ENCODE measurements around the gene GPR55.

Gene GPR55

DNA sequence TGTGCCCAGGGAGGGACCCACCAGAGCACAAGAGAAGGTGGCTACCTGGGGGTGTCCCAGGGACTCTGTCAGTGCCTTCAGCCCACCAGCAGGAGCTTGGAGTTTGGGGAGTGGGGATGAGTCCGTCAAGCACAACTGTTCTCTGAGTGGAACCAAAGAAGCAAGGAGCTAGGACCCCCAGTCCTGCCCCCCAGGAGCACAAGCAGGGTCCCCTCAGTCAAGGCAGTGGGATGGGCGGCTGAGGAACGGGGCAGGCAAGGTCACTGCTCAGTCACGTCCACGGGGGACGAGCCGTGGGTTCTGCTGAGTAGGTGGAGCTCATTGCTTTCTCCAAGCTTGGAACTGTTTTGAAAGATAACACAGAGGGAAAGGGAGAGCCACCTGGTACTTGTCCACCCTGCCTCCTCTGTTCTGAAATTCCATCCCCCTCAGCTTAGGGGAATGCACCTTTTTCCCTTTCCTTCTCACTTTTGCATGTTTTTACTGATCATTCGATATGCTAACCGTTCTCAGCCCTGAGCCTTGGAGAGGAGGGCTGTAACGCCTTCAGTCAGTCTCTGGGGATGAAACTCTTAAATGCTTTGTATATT lies 46.3 kb downstream of the GPR55 start:
- H3K27me3 ChIP-seq (ENCODE audit: insufficient read depth, low read length): no peaks in the 10 kb centered on the region
- no peaks in the 10 kb centered on the region for H3K9me3 ChIP-seq (ENCODE audit: low read length)
- H3K4me3 ChIP-seq (ENCODE audit: low read length): no peak overlapping the region
- H3K36me3 ChIP-seq (ENCODE audit: insufficient read depth, low read length): peaks cover 30% of the 10 kb centered on the region
- H2AFZ ChIP-seq (ENCODE audit: low read depth, low read length): no peak overlapping the region
- no peaks in the 10 kb centered on the region for H3K4me1 ChIP-seq (ENCODE audit: insufficient read depth, low read length)

DNA sequence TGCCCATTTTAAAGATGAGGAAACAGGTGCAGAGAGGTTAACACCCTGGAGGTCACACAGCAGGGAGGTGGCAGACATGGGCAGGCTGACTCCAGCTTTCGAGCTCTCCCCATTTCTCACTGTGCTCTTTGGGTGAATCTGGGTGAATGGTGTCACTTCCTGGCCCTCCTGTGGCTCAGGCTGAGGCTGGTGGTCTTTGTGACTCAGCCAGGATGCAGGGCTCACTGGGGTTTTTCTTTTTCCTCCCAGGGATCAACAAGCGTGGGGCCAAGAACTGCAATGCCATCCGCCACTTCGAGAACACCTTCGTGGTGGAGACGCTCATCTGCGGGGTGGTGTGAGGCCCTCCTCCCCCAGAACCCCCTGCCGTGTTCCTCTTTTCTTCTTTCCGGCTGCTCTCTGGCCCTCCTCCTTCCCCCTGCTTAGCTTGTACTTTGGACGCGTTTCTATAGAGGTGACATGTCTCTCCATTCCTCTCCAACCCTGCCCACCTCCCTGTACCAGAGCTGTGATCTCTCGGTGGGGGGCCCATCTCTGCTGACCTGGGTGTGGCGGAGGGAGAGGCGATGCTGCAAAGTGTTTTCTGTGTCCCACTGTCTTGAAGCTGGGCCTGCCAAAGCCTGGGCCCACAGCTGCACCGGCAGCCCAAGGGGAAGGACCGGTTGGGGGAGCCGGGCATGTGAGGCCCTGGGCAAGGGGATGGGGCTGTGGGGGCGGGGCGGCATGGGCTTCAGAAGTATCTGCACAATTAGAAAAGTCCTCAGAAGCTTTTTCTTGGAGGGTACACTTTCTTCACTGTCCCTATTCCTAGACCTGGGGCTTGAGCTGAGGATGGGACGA lies 47.1 kb downstream of the GPR55 start:
- Histone ChIP-seq H3K9me3 (ENCODE audit: low read length) (no peaks in the 10 kb centered on the region), H3K4me1 (ENCODE audit: insufficient read depth, low read length) (no peaks in the 10 kb centered on the region), H3K36me3 (ENCODE audit: insufficient read depth, low read length) (peaks cover 30% of the 10 kb centered on the region), H2AFZ (ENCODE audit: low read depth, low read length) (no peak overlapping the region), H3K27me3 (ENCODE audit: insufficient read depth, low read length) (no peaks in the 10 kb centered on the region), H3K4me3 (ENCODE audit: low read length) (no peak overlapping the region)

DNA sequence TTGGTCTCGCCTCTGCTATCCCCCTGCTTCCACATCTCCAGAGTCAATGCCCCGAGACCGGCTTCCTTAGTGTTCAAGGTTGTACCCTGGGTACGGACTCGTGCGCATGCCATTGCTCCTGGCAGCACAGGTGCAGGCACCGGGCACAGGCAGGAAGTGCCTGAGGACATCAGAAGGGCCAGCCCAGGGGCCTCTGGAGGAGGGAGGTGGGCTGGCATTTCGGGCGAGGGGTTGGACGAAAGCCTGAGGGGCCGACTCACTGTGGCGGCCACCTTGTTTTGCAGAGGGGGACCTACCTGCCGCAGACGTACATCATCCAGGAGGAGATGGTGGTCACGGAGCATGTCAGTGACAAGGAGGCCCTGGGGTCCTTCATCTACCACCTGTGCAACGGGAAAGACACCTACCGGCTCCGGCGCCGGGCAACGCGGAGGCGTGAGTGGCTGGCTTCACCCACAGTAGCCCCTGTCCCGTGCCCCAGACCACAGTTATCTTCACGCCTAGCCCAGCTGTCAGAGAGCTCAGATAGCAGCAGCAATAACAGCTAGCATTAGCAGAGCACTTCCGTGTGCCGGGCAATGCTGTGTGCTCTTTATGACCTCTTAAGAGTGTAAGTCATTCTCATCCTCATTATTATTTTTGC lies 47.8 kb downstream of the GPR55 start:
- Histone ChIP-seq H2AFZ (ENCODE audit: low read depth, low read length) (no peak overlapping the region), H3K27me3 (ENCODE audit: insufficient read depth, low read length) (no peaks in the 10 kb centered on the region), H3K36me3 (ENCODE audit: insufficient read depth, low read length) (peaks cover 30% of the 10 kb centered on the region), H3K9me3 (ENCODE audit: low read length) (no peaks in the 10 kb centered on the region), H3K4me1 (ENCODE audit: insufficient read depth, low read length) (no peaks in the 10 kb centered on the region), H3K4me3 (ENCODE audit: low read length) (no peak overlapping the region)

DNA sequence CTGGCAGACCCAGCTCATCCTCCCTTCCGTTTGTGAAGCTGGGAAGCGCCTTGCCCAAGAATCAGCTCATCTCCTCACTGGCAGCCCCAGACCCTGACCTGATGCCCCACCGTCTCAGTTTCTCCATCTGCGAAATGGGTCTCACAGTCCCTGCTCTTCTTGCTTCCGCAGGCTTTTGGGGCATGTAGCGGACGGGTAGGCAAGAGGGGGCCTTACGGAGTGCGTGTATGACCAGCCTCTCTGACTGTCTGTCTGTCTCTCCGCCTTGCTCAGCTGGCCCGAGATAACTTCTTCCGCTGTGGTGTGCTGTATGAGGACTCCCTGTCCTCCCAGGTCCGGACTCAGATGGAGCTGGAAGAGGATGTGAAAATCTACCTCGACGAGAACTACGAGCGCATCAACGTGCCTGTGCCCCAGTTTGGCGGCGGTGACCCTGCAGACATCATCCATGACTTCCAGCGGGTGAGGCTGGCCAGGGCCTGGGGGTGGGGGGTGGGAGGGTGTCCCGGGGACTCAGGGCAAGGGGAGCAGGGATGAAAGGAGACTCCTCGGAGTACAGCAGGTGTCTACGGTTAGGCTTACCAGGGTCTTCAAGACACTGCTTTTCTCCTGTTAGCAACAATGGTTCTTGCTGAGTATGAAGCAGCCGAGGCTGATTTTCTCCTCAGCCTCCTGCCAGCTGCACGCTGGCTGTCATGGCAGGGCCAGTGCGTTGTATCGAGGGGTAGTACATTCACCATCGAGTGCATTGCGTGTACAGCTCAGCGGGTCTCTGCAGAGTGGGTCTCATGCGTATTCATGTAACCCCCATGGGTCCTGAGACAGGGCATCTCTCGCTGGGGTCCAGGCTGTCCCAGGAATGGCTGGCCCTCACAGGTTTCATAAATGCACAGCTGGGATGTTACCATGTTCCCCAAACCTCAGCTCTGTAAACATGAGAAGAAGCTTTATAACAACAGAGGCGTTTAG lies 49.4 kb downstream of the GPR55 start:
- Histone ChIP-seq H2AFZ (ENCODE audit: low read depth, low read length) (no peak overlapping the region), H3K4me3 (ENCODE audit: low read length) (no peak overlapping the region), H3K9me3 (ENCODE audit: low read length) (no peaks in the 10 kb centered on the region), H3K36me3 (ENCODE audit: insufficient read depth, low read length) (peaks cover 30% of the 10 kb centered on the region), H3K27me3 (ENCODE audit: insufficient read depth, low read length) (no peaks in the 10 kb centered on the region), H3K4me1 (ENCODE audit: insufficient read depth, low read length) (peaks cover 10% of the 10 kb centered on the region)

DNA sequence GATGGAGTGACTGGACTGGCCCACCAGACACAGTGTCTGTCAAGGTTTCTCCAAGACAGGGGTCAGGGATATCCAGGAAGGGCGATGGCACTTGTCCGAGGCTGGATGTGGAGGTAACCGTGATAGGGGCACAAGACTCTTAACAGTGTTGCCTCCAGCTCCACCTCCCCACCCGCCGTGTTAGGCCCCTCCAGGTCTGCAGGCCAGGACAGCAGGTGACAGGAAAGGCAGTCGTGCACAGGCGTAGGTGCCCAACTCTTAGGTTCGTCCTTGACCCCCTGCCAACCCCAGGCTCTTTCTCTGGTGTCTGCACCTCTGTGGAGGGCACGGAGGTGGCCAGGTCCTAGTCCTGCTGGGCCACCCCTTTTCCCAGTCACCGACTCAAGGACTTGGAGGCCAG lies 50.2 kb downstream of the GPR55 start:
- no peaks in the 10 kb centered on the region for H3K27me3 ChIP-seq (ENCODE audit: insufficient read depth, low read length)
- H3K36me3 ChIP-seq (ENCODE audit: insufficient read depth, low read length): peaks cover 30% of the 10 kb centered on the region
- H3K9me3 ChIP-seq (ENCODE audit: low read length): no peaks in the 10 kb centered on the region
- no peak overlapping the region for H3K4me3 ChIP-seq (ENCODE audit: low read length)
- H2AFZ ChIP-seq (ENCODE audit: low read depth, low read length): no peak overlapping the region
- peaks cover 17% of the 10 kb centered on the region for H3K4me1 ChIP-seq (ENCODE audit: insufficient read depth, low read length)

DNA sequence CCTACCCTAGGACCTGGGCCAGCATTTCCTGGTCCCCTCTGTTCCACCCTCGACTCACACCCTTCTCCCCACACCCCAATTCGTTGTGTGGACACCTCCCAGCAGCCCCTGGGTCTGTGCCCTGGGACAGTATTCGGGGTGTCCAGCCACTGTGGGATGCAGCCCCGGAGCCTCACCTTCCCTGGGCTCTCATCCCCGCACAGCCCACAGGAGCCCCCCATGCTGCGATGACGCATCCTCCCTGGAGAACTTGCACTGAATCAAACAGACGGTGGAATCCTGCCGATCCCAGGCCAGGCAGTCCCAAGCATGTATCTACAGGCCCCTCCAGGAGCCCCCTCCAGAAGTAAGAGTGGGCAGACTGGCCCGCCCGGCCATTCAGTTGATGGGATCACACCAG lies 50.6 kb downstream of the GPR55 start:
- Histone ChIP-seq H3K27me3 (ENCODE audit: insufficient read depth, low read length) (no peaks in the 10 kb centered on the region), H3K4me3 (ENCODE audit: low read length) (no peak overlapping the region), H3K4me1 (ENCODE audit: insufficient read depth, low read length) (peaks cover 22% of the 10 kb centered on the region), H3K36me3 (ENCODE audit: insufficient read depth, low read length) (peaks cover 29% of the 10 kb centered on the region), H2AFZ (ENCODE audit: low read depth, low read length) (no peak overlapping the region), H3K9me3 (ENCODE audit: low read length) (no peaks in the 10 kb centered on the region)

DNA sequence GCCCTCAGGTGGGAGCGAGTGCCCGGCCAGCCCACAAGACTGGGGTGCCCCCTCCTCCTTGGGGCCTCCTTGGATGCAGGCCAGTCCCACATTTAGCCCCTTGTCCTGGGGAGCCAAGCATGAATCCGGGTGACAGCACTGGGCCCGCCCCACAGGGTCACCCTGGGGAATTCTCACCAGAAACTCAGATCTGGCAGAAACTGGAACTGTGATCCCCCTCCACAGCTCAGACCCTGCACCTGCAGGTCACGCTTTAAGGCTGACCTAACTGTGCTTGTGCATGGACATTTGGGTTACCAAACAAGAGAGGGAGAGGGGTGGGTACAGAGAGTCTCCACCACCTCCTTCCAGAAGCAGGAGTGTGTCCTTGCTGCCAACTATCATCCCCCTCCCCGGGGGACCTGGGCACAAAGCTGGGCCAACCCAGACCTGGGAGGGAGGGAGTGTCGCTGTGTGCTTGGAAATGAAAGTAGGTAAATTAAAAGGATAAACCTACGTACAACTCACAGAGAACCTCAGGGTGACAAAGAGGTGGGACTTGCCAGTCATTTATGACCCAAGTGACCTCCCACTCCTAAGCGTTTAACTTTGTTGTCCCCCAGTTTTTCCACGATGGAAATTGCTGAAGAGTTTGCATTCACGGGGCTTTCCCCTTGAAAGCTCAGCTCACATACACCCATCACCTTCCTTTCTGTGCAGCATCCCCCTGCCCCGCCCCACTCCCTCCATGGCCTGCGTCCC lies 51.2 kb downstream of the GPR55 start:
- no peak overlapping the region for H2AFZ ChIP-seq (ENCODE audit: low read depth, low read length)
- H3K4me1 ChIP-seq (ENCODE audit: insufficient read depth, low read length): peaks cover 28% of the 10 kb centered on the region
- H3K36me3 ChIP-seq (ENCODE audit: insufficient read depth, low read length): peaks cover 24% of the 10 kb centered on the region
- no peaks in the 10 kb centered on the region for H3K9me3 ChIP-seq (ENCODE audit: low read length)
- no peaks in the 10 kb centered on the region for H3K27me3 ChIP-seq (ENCODE audit: insufficient read depth, low read length)
- H3K4me3 ChIP-seq (ENCODE audit: low read length): no peak overlapping the region

DNA sequence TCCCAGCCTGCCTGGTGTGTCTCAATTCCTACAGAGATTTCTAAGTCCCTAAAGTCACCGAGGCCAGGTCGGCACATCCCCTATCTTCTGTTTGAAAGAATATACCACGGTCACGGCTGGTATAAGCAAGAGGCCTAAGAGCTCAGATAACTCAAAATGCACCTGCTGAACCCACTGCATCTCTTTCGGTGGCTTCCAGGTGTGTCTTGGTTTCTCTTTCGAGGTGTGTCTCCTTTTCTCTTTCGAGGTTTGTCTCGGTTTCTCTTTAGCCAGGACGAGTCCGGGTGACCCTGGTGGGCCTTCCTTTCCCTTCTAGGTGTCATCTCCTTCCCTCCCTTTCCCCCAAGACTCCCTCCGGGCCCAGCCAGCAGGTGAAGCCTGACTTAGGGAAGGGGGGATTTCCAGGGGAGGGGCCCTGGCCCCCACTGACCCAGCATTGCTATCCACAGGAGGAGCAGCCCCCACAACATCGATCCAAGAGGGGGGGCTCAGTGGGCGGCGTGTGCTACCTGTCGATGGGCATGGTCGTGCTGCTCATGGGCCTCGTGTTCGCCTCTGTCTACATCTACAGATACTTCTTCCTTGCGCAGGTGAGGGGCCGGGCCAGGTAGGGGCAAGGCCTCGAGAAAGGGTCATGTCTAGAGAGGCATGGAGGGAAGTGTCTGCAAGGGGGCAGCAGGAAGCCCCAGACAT lies 51.9 kb downstream of the GPR55 start:
- Histone ChIP-seq H3K27me3 (ENCODE audit: insufficient read depth, low read length) (no peaks in the 10 kb centered on the region), H2AFZ (ENCODE audit: low read depth, low read length) (no peak overlapping the region), H3K4me1 (ENCODE audit: insufficient read depth, low read length) (peaks cover 35% of the 10 kb centered on the region), H3K9me3 (ENCODE audit: low read length) (no peaks in the 10 kb centered on the region), H3K4me3 (ENCODE audit: low read length) (no peak overlapping the region), H3K36me3 (ENCODE audit: insufficient read depth, low read length) (peaks cover 18% of the 10 kb centered on the region)

DNA sequence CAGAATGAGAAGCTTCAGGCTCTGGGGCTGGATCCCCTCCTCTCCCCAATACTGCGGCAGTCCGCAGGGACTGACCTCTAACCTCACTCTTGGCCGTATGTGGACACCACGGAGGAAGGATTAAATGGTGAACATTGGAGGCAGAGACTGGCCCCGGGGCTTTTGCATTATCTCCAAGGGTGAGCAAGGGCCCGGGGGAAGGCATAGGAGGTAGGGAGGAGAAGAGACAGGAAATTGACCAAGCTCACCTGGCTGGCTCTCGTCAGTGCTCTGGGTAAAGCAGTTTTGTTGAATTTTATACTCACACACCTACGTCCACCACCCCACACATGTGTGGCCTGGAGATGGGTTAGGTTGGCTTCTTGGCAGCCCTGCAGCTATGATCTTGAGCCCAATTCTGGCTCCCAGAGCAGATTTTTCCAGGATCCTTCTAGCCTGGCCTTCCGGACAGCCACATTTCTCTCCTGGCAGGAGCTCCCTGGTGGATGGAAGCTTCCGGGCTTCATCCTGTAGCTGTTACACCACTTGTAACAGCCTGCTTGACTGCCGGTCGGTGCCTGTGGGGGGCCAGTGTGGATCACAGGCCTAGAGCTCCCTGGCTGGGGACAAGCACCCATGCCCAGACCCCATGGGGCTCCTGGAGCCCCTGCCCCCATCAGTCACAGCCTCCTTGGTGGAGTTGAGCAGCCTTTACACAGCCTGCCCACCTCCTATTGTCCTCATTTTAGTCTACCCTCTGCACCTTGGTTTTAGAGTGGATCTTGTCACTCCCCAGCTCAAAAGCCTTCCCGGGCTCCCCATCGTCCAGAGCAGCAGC lies 52.7 kb downstream of the GPR55 start:
- Histone ChIP-seq H3K27me3 (ENCODE audit: insufficient read depth, low read length) (no peaks in the 10 kb centered on the region), H3K4me3 (ENCODE audit: low read length) (no peak overlapping the region), H3K36me3 (ENCODE audit: insufficient read depth, low read length) (peaks cover 11% of the 10 kb centered on the region)

DNA sequence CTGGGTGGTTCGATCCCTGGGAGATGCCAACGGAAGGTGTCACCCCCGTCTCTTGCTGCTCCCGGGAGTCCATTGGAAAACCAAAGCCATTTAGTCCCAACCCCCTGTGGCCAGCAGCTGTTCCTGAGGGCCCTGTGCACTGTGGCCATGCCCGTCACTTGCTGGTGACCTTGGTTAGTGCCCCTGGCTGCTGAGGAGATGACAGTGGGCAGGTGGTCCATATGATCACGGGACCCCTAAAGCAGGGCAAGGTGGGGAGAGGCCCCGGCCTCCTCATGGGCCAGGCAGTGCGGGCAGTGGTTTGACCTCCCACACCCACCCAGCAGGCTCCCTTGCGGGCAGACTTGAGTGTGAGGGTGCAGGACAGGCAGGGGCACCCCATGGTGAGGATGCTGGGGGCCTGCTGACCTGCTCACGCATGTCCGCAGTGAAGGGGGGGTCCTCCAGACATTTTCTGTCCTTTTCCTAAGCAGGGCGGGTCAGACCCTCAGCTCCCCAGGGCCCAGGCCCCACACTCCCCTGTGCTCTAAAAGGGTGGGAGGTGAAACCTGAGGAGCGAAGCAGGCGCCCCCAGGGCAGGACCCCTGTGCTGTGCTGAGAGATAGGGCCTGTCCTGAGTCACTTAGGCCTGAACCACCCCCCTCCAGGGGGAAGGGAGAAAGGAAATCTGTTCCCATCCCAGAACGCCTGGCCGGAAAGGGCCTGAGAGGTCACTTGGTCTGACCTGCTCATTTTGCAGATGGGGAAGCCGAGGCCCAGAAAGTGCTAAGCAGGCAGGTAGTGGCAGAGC lies 53.5 kb downstream of the GPR55 start:
- Histone ChIP-seq H3K4me3 (ENCODE audit: low read length) (no peak overlapping the region), H3K27me3 (ENCODE audit: insufficient read depth, low read length) (no peaks in the 10 kb centered on the region), H3K4me1 (ENCODE audit: insufficient read depth, low read length) (peaks cover 44% of the 10 kb centered on the region), H3K9me3 (ENCODE audit: low read length) (no peaks in the 10 kb centered on the region), H2AFZ (ENCODE audit: low read depth, low read length) (no peak overlapping the region), H3K36me3 (ENCODE audit: insufficient read depth, low read length) (peaks cover 3% of the 10 kb centered on the region)

More for the DNA sequence above, 52.7 kb downstream of the GPR55 start:
- no peaks in the 10 kb centered on the region for H3K9me3 ChIP-seq (ENCODE audit: low read length)
- peaks cover 38% of the 10 kb centered on the region for H3K4me1 ChIP-seq (ENCODE audit: insufficient read depth, low read length)
- H2AFZ ChIP-seq (ENCODE audit: low read depth, low read length): no peak overlapping the region

Data from neuron (in vitro differentiated cells).